HepG2 (cell line): ENCODE results near the gene SPINK8. TPM values are rescaled to one million over a fixed set of nuclear protein-coding genes. Genes with fewer than 3 reads are reported as not detected.
A peak's percentile ranks its signal among the peaks of the same experiment; 100 is the strongest.

Experiments
- ADNP ChIP-seq: sonication (generic); formaldehyde crosslinking; IDR thresholded peaks from 2 replicates; pipeline ENCODE4 v1.4.0; 2020; ENCODE audit warnings: missing genetic modification reagents
- ATAD3A ChIP-seq: sonication (generic); formaldehyde crosslinking; IDR thresholded peaks from 2 replicates; pipeline ENCODE4 v1.4.0; 2020; ENCODE audit warnings: missing genetic modification reagents
- FOSL2 ChIP-seq: sonication (generic); formaldehyde crosslinking; IDR thresholded peaks from 2 replicates; pipeline ENCODE4 v1.4.0; 2020; ENCODE audit warnings: missing genetic modification reagents
- HMG20B ChIP-seq: conservative IDR thresholded peaks from 2 replicates; pipeline ENCODE4 v1.6.1; 2016; ENCODE audit warnings: missing genetic modification reagents, missing compliant biosample characterization
- JUND ChIP-seq: sonication (generic); formaldehyde crosslinking; IDR thresholded peaks from 2 replicates; pipeline ENCODE4 v1.8.0; 2022; ENCODE audit warnings: mild to moderate bottlenecking, missing genetic modification reagents
- NFATC3 ChIP-seq: sonication (generic); formaldehyde crosslinking; IDR thresholded peaks from 2 replicates; pipeline ENCODE4 v1.5.1; 2020; ENCODE audit warnings: mild to moderate bottlenecking, missing genetic modification reagents
- NFKBIZ ChIP-seq: IDR thresholded peaks from 2 replicates; pipeline ENCODE4 v1.6.1; 2018; ENCODE audit warnings: missing genetic modification reagents, missing compliant biosample characterization
- PHF8 ChIP-seq: sonication (generic); formaldehyde crosslinking; IDR thresholded peaks from 2 replicates; pipeline ENCODE4 v1.5.0; 2020; ENCODE audit warnings: missing genetic modification reagents
- TCF7L2 ChIP-seq: IDR thresholded peaks from 2 replicates; pipeline ENCODE4 v1.6.1; 2011; ENCODE audit warnings: mild to moderate bottlenecking, low read depth, low read length, moderate library complexity
- polyA plus RNA-seq, 8 experiments: library from polyadenylated mRNA; depleted of rRNA in 3 of 8; stranded (reverse) in 7 of 8; unstranded in 1 of 8; fragments of >200 nt; fragmentation: Illumina TruSeq in 4 of 8; extraction: Trizol in 4 of 8; gene quantifications; 2 replicates each; pipeline versions ENCODE4 v1.2.1 to v1.2.3, GENCODE V29; 2011 to 2016; ENCODE audit warnings: low read depth in 4 of 8, missing spikeins in 1 of 8, mixed read lengths in 1 of 8; ENCODE audit not compliant: insufficient read depth in 1 of 8
- total RNA-seq, 5 experiments: library from RNA; depleted of rRNA; stranded (reverse); fragments of >200 nt; fragmentation: Illumina TruSeq; extraction: Trizol; gene quantifications; 2 replicates each; pipeline ENCODE4 v1.2.3, GENCODE V29; 2016; ENCODE audit warnings: low read depth in 1 of 5
- TF ChIP-seq, protein P1 (sequence below): sonication (generic); formaldehyde crosslinking; conservative IDR thresholded peaks from 2 replicates; pipeline ENCODE4 v1.8.1; 2023; ENCODE audit warnings: missing genetic modification reagents
- TF ChIP-seq, protein P2 (sequence below): sonication (generic); formaldehyde crosslinking; IDR thresholded peaks from 2 replicates; pipeline ENCODE4 v1.4.0; 2020; ENCODE audit warnings: missing genetic modification reagents
- TF ChIP-seq, protein P3 (sequence below): sonication (generic); formaldehyde crosslinking; IDR thresholded peaks from 2 replicates; pipeline ENCODE4 v1.4.0; 2020; ENCODE audit warnings: missing genetic modification reagents, mild to moderate bottlenecking, borderline replicate concordance
- TF ChIP-seq, protein P4 (sequence below): sonication (generic); formaldehyde crosslinking; IDR thresholded peaks from 2 replicates; pipeline ENCODE4 v1.4.0; 2020; ENCODE audit warnings: mild to moderate bottlenecking, missing genetic modification reagents
- TF ChIP-seq, protein P5 (sequence below): sonication (generic); formaldehyde crosslinking; IDR thresholded peaks from 2 replicates; pipeline ENCODE4 v1.4.0; 2020; ENCODE audit warnings: missing genetic modification reagents, low read depth, mild to moderate bottlenecking, borderline replicate concordance

SPINK8 gene
- total and polyA plus RNA-seq, 2 of the 13 experiments (the other 11 are each of a cell fraction or from before 2014, with no cell fraction given) = not detected

DNA sequence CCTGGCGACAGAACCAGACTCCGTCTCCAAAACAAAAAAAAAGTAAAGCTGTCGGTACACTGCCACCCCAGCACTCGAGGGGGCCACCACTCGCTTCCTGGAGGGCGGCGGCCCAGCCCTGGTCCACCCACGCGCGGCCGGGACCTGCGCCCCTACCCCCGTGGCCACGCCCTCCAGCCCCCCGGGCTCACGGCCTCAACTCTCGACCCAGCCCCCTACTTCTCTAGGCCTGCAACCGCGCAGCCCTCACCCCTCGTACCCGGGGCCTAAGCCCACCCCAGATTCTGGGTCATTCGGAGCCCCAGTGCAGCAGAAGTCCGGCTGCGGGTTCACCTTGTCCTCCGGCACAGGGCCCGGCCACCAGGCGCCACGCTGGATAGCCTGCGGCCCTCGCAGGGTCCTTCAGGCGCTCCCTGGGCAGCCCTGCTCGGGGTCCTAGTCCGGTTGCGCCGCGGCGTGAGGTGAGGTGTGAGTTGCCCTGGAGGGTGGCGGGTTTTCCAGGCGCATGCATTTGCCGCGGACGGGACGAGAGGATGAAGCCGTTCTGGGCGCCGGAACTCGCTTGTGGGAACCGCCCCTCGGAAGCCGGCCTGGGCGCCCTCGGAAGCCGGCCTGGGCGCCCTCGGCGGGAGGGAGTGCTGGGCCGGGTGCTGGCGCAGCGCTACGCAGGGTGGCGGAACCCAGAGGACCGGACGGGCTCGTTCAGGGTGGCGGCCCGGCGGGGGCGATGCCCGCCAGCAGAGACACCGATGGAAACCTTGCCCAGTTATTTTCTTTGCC, 32.3 kb downstream of the SPINK8 start, which contains the start of gene NME6 (continued):
- TF ChIP-seq, protein P1, sequence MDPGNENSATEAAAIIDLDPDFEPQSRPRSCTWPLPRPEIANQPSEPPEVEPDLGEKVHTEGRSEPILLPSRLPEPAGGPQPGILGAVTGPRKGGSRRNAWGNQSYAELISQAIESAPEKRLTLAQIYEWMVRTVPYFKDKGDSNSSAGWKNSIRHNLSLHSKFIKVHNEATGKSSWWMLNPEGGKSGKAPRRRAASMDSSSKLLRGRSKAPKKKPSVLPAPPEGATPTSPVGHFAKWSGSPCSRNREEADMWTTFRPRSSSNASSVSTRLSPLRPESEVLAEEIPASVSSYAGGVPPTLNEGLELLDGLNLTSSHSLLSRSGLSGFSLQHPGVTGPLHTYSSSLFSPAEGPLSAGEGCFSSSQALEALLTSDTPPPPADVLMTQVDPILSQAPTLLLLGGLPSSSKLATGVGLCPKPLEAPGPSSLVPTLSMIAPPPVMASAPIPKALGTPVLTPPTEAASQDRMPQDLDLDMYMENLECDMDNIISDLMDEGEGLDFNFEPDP (CRISPR knock-in tag) = 0 out of 2 replicates have a peak, but pooled peaks have one; percentile 93
- TF ChIP-seq, protein P2, sequence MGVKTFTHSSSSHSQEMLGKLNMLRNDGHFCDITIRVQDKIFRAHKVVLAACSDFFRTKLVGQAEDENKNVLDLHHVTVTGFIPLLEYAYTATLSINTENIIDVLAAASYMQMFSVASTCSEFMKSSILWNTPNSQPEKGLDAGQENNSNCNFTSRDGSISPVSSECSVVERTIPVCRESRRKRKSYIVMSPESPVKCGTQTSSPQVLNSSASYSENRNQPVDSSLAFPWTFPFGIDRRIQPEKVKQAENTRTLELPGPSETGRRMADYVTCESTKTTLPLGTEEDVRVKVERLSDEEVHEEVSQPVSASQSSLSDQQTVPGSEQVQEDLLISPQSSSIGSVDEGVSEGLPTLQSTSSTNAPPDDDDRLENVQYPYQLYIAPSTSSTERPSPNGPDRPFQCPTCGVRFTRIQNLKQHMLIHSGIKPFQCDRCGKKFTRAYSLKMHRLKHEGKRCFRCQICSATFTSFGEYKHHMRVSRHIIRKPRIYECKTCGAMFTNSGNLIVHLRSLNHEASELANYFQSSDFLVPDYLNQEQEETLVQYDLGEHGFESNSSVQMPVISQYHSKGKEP (CRISPR knock-in tag) = no peak
- TF ChIP-seq PHF8 (CRISPR knock-in tag) = peak; percentile 96
- TF ChIP-seq, protein P3, sequence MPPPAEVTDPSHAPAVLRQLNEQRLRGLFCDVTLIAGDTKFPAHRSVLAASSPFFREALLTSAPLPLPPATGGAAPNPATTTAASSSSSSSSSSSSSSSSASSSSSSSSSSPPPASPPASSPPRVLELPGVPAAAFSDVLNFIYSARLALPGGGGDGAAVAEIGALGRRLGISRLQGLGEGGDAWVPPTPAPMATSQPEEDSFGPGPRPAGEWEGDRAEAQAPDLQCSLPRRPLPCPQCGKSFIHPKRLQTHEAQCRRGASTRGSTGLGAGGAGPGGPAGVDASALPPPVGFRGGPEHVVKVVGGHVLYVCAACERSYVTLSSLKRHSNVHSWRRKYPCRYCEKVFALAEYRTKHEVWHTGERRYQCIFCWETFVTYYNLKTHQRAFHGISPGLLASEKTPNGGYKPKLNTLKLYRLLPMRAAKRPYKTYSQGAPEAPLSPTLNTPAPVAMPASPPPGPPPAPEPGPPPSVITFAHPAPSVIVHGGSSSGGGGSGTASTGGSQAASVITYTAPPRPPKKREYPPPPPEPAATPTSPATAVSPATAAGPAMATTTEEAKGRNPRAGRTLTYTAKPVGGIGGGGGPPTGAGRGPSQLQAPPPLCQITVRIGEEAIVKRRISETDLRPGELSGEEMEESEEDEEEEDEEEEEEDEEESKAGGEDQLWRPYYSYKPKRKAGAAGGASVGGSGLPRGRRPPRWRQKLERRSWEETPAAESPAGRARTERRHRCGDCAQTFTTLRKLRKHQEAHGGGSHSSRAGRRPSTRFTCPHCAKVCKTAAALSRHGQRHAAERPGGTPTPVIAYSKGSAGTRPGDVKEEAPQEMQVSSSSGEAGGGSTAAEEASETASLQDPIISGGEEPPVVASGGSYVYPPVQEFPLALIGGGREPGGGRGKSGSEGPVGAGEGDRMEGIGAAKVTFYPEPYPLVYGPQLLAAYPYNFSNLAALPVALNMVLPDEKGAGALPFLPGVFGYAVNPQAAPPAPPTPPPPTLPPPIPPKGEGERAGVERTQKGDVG (CRISPR knock-in tag) = no peak
- no peak for TF ChIP-seq ATAD3A (CRISPR knock-in tag)
- TF ChIP-seq JUND (CRISPR knock-in tag) = no peak
- no peak for TF ChIP-seq HMG20B (CRISPR knock-in tag)
- TF ChIP-seq NFKBIZ (CRISPR knock-in tag) = peak; percentile 60; the same call in 1 of the 2 replicates
- TF ChIP-seq NFATC3 = peak; percentile 83; the same call in 1 of the 2 replicates
- TF ChIP-seq, protein P4, sequence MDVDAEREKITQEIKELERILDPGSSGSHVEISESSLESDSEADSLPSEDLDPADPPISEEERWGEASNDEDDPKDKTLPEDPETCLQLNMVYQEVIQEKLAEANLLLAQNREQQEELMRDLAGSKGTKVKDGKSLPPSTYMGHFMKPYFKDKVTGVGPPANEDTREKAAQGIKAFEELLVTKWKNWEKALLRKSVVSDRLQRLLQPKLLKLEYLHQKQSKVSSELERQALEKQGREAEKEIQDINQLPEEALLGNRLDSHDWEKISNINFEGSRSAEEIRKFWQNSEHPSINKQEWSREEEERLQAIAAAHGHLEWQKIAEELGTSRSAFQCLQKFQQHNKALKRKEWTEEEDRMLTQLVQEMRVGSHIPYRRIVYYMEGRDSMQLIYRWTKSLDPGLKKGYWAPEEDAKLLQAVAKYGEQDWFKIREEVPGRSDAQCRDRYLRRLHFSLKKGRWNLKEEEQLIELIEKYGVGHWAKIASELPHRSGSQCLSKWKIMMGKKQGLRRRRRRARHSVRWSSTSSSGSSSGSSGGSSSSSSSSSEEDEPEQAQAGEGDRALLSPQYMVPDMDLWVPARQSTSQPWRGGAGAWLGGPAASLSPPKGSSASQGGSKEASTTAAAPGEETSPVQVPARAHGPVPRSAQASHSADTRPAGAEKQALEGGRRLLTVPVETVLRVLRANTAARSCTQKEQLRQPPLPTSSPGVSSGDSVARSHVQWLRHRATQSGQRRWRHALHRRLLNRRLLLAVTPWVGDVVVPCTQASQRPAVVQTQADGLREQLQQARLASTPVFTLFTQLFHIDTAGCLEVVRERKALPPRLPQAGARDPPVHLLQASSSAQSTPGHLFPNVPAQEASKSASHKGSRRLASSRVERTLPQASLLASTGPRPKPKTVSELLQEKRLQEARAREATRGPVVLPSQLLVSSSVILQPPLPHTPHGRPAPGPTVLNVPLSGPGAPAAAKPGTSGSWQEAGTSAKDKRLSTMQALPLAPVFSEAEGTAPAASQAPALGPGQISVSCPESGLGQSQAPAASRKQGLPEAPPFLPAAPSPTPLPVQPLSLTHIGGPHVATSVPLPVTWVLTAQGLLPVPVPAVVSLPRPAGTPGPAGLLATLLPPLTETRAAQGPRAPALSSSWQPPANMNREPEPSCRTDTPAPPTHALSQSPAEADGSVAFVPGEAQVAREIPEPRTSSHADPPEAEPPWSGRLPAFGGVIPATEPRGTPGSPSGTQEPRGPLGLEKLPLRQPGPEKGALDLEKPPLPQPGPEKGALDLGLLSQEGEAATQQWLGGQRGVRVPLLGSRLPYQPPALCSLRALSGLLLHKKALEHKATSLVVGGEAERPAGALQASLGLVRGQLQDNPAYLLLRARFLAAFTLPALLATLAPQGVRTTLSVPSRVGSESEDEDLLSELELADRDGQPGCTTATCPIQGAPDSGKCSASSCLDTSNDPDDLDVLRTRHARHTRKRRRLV = peak; percentile 77; the same call in 1 of the 2 replicates
- TF ChIP-seq TCF7L2 = no peak
- TF ChIP-seq FOSL2 (CRISPR knock-in tag) = peak; percentile 38
- TF ChIP-seq, protein P5, sequence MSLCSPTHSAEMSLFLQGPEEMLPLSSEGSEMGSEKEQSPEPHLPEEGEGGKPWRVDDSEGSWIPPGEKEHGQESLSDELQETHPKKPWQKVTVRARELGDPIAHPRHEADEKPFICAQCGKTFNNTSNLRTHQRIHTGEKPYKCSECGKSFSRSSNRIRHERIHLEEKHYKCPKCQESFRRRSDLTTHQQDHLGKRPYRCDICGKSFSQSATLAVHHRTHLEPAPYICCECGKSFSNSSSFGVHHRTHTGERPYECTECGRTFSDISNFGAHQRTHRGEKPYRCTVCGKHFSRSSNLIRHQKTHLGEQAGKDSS (CRISPR knock-in tag) = peak; percentile 87; the same call in 1 of the 2 replicates
- TF ChIP-seq ADNP (CRISPR knock-in tag) = 0 out of 2 replicates have a peak, but pooled peaks have one; percentile 21
